HCT116 (cell line): ENCODE data around the gene SLC35F1. TPM values are rescaled to one million over a fixed set of nuclear protein-coding genes. Genes with fewer than 3 reads are reported as not detected.

Experiments
- ATAC-seq: fragments of 200-7000 bp; cut with Tn5 transposase; 2 replicates; pipeline ENCODE4 v1.9.1; 2020; ENCODE audit warnings: mild to moderate bottlenecking, moderate library complexity
- BruUV-seq: library from RNA; stranded (reverse); fragments of 400-500 nt; replicated peaks from 2 replicates; lab custom pipeline; 2021; lab: Mats Ljungman, UMichigan
- CTCF ChIA-PET: fragments of 300-600 bp; sonication (Branson Sonifier 250); formaldehyde crosslinking; loops from one replicate; lab custom pipeline; 2021; ENCODE audit warnings: antibody characterized with exemption; lab: Charles Lee
- POLR2A ChIA-PET: fragments of 300-600, 350-600 bp; sonication (Branson Sonifier 250); formaldehyde crosslinking; loops from one replicate; lab custom pipeline; 2021; ENCODE audit warnings: antibody characterized with exemption; lab: Charles Lee
- RAD21 ChIA-PET, 2 experiments: fragments of 300-600 bp; sonication (Branson Sonifier 250); formaldehyde crosslinking; loops; one replicate each; lab custom pipeline; 2023; ENCODE audit warnings: low total read pairs in 2 of 2; ENCODE audit not compliant: uncharacterized antibody in 2 of 2, unreplicated experiment in 2 of 2, low non-redundant PET in 1 of 2; lab: Charles Lee
- DNase-seq: peaks from one replicate; pipeline ENCODE4 v3.0.0-alpha.2; 2010; ENCODE audit warnings: low read depth, low spot score
- H2AFZ ChIP-seq: fragments of 200-600 bp; shearing (Covaris generic), sonication (generic); 2 replicates; pipeline ENCODE4 v1.6.1; 2017; ENCODE audit warnings: low read depth, mixed run types, mixed read lengths, antibody characterized with exemption, low read length; ENCODE audit not compliant: poor library complexity, severe bottlenecking
- H3K27ac ChIP-seq: 2 replicates; pipeline ENCODE4 v1.5.1; 2012; ENCODE audit warnings: low read depth, low read length
- H3K27me3 ChIP-seq: fragments of 200-600 bp; sonication (generic); 2 replicates; pipeline ENCODE4 v1.6.1; 2016; ENCODE audit warnings: mixed run types, low read length, mixed read lengths; ENCODE audit not compliant: insufficient read depth
- H3K36me3 ChIP-seq, 2 experiments: fragments of 200-500 bp in 1 of 2; fragments of 200-600 bp in 1 of 2; sonication (Bioruptor generic) in 1 of 2; sonication (generic) in 1 of 2; 2 replicates each; pipeline versions ENCODE4 v1.5.1 to v1.6.1; 2014 to 2016; ENCODE audit warnings: low read length in 2 of 2, inconsistent platforms in 1 of 2, mixed read lengths in 1 of 2, mixed run types in 1 of 2; ENCODE audit not compliant: insufficient read depth in 2 of 2, control insufficient read depth in 1 of 2
- H3K4me1 ChIP-seq, 2 experiments: fragments of 200-600 bp in 1 of 2; sonication (generic) in 1 of 2; 2 replicates each; pipeline versions ENCODE4 v1.5.1 to v1.6.1; 2012 to 2017; ENCODE audit warnings: low read length in 2 of 2, inconsistent platforms in 1 of 2, mild to moderate bottlenecking in 1 of 2, mixed read lengths in 1 of 2, mixed run types in 1 of 2, moderate library complexity in 1 of 2; ENCODE audit not compliant: insufficient read depth in 2 of 2, control insufficient read depth in 1 of 2
- H3K4me2 ChIP-seq: fragments of 200-600 bp; sonication (generic); 2 replicates; pipeline ENCODE4 v1.6.1; 2017; ENCODE audit warnings: mixed run types, low read length, mixed read lengths
- H3K4me3 ChIP-seq, 2 experiments: fragments of 200-600 bp in 1 of 2; sonication (generic) in 1 of 2; replicated peaks in 1 of 2; 2 replicates each; pipeline ENCODE4 v1.5.1; 2011 to 2016; ENCODE audit warnings: low read length in 2 of 2, control low read depth in 1 of 2, low read depth in 1 of 2, mild to moderate bottlenecking in 1 of 2, mixed read lengths in 1 of 2, mixed run types in 1 of 2
- H3K79me2 ChIP-seq: fragments of 200-600 bp; sonication (generic); 2 replicates; pipeline ENCODE4 v1.6.1; 2017; ENCODE audit warnings: mild to moderate bottlenecking, mixed run types, low read length, moderate library complexity, mixed read lengths; ENCODE audit not compliant: insufficient read depth
- H3K9ac ChIP-seq: fragments of 200-600 bp; sonication (generic); 2 replicates; pipeline ENCODE4 v1.6.1; 2016; ENCODE audit warnings: low read length, mixed read lengths
- H3K9me2 ChIP-seq: fragments of 200-600 bp; sonication (generic), shearing (Covaris generic); 2 replicates; pipeline ENCODE4 v1.6.1; 2017; ENCODE audit warnings: mixed run types, mild to moderate bottlenecking, moderate library complexity; ENCODE audit not compliant: insufficient read depth
- H3K9me3 ChIP-seq, 2 experiments: fragments of 200-500 bp in 1 of 2; fragments of 200-600 bp in 1 of 2; sonication (Bioruptor generic) in 1 of 2; sonication (generic) in 1 of 2; 2 replicates each; pipeline ENCODE4 v1.6.1; 2014 to 2017; ENCODE audit warnings: low read length in 2 of 2, mixed read lengths in 2 of 2, inconsistent platforms in 1 of 2, low read depth in 1 of 2, mild to moderate bottlenecking in 1 of 2, mixed run types in 1 of 2, moderate library complexity in 1 of 2; ENCODE audit not compliant: control insufficient read depth in 1 of 2, insufficient read depth in 1 of 2
- H4K20me1 ChIP-seq: fragments of 200-600 bp; sonication (generic), shearing (Covaris generic); 2 replicates; pipeline ENCODE4 v1.6.1; 2017; ENCODE audit warnings: mixed run types, mild to moderate bottlenecking, moderate library complexity; ENCODE audit not compliant: insufficient read depth
- CEBPB ChIP-seq: IDR thresholded peaks from 2 replicates; pipeline ENCODE4 v1.6.1; 2012; ENCODE audit warnings: low read depth
- CTCF ChIP-seq, 3 experiments: fragments of 200-600 bp in 1 of 3; sonication (generic) in 1 of 3; IDR thresholded peaks in 2 of 3; conservative IDR thresholded peaks in 1 of 3; 2 replicates each; pipeline ENCODE4 v1.5.1; 2012 to 2017; ENCODE audit warnings: low read depth in 2 of 3, low read length in 2 of 3, antibody characterized with exemption in 1 of 3, borderline replicate concordance in 1 of 3, control low read depth in 1 of 3, mild to moderate bottlenecking in 1 of 3, mixed read lengths in 1 of 3, mixed run types in 1 of 3, moderate library complexity in 1 of 3; ENCODE audit not compliant: insufficient read depth in 1 of 3
- EGR1 ChIP-seq: IDR thresholded peaks from 2 replicates; pipeline ENCODE4 v1.6.1; 2012; ENCODE audit warnings: low read depth
- EZH2phosphoT487 ChIP-seq: fragments of 200-600 bp; IDR thresholded peaks from 2 replicates; pipeline ENCODE4 v1.6.1; 2018; ENCODE audit warnings: antibody characterized with exemption, borderline replicate concordance
- POLR2AphosphoS5 ChIP-seq: IDR thresholded peaks from 2 replicates; pipeline ENCODE4 v1.6.1; 2011; ENCODE audit warnings: mild to moderate bottlenecking, low read depth, low read length, moderate library complexity
- REST ChIP-seq: IDR thresholded peaks from 2 replicates; pipeline ENCODE4 v1.6.1; 2012; ENCODE audit warnings: low read depth
- SIN3A ChIP-seq: IDR thresholded peaks from 2 replicates; pipeline ENCODE4 v1.6.1; 2012; ENCODE audit warnings: low read depth
- TCF7L2 ChIP-seq: IDR thresholded peaks from 2 replicates; pipeline ENCODE4 v1.7.0; 2011; ENCODE audit warnings: borderline replicate concordance, inconsistent platforms; ENCODE audit not compliant: insufficient read depth, insufficient read length; ENCODE audit errors: extremely low read depth
- YY1 ChIP-seq: IDR thresholded peaks from 2 replicates; pipeline ENCODE4 v1.6.1; 2011; ENCODE audit warnings: low read length, low read depth, moderate library complexity, mild to moderate bottlenecking; ENCODE audit not compliant: insufficient replicate concordance; ENCODE audit errors: extremely low read depth
- ZFX ChIP-seq: fragments of 450-650 bp; IDR thresholded peaks from 2 replicates; pipeline ENCODE4 v1.6.1; 2017
- ZNF274 ChIP-seq: fragments of 200-500 bp; sonication (Bioruptor generic); IDR thresholded peaks from 2 replicates; pipeline ENCODE4 v1.6.1; 2014; ENCODE audit warnings: mild to moderate bottlenecking, low read depth, low read length, inconsistent platforms
- intact Hi-C: fragments of 100-400 bp; cut with micrococcal nuclease; formaldehyde crosslinking; loops from 2 replicates; pipeline ENCODE4 v1.10.0; 2022
- total RNA-seq: library from RNA; stranded (reverse); gene quantifications from one replicate; pipeline ENCODE4 v1.2.1, GENCODE V29; 2021; ENCODE audit not compliant: unreplicated experiment

The SLC35F1 gene
- total RNA-seq, 1 experiment from 2014 or later, result 0.07 TPM

- H3K36me3 ChIP-seq, result no peaks in the 10 kb centered on the region
- H4K20me1 ChIP-seq, result no peaks in the 10 kb centered on the region
- ChIA-PET POLR2A (no interaction called here), RAD21 (no interaction called here), CTCF (no interaction called here)
- no peak overlapping the region for H3K4me3 ChIP-seq
- no TSS peak for BruUV-seq
- intact Hi-C loops, result no loop called here
- H3K4me2 ChIP-seq, result no peak overlapping the region
- TF ChIP-seq TCF7L2 (no peak), EZH2phosphoT487 (no peak), POLR2AphosphoS5 (no peak), CTCF (IDR thresholded peaks at IDR 0.05 in 2 of 3, conservative IDR thresholded peaks at IDR 0.05 in 1 of 3; ENCODE audit: borderline replicate concordance in 1 of 3, insufficient read depth in 1 of 3, low read depth in 2 of 3, low read length in 2 of 3) (no peak), ZNF274 (no peak), CEBPB (no peak), SIN3A (no peak), REST (no peak), EGR1 (no peak), YY1 (no peak), ZFX (no peak)
- H3K27me3 ChIP-seq, result no peaks in the 10 kb centered on the region; the same call in 1 of the 2 replicates
- H3K9me2 ChIP-seq, result no peaks in the 10 kb centered on the region
- H3K27ac ChIP-seq, result no peak overlapping the region
- DNase-seq (no peak), ATAC-seq (no peak)
- H2AFZ ChIP-seq, result no peak overlapping the region
- no peak overlapping the region for H3K9ac ChIP-seq
- no peaks in the 10 kb centered on the region for H3K4me1 ChIP-seq
- H3K79me2 ChIP-seq, result no peaks in the 10 kb centered on the region
- 0 out of 4 replicates have a peak, but pooled peaks cover 0 to 5% of the 10 kb centered on the region in 2 experiments for H3K9me3 ChIP-seq
Observed at GRCh38 chr6:118102401-118102800, 195.3 kb downstream of the SLC35F1 start.
